AG04450 (cell line): ENCODE measurements around the gene POLR1E. TPM values are rescaled to one million over a fixed set of nuclear protein-coding genes. Genes with fewer than 3 reads are reported as not detected.

Experiments
- CTCF ChIA-PET: fragments of 300-600, 350-600 bp; formaldehyde crosslinking; extraction: SDS; loops from one replicate; lab custom pipeline; 2022; ENCODE audit warnings: antibody characterized with exemption, inconsistent platforms; lab: Charles Lee
- POLR2A ChIA-PET: fragments of 350-600 bp; formaldehyde crosslinking; extraction: SDS; loops from one replicate; lab custom pipeline; 2021; ENCODE audit warnings: antibody characterized with exemption, inconsistent platforms; lab: Yijun Ruan, JAX
- DNase-seq: peaks from one replicate; pipeline ENCODE4 v3.0.0-alpha.2; 2011; ENCODE audit warnings: low read depth, low spot score
- H3K27ac ChIP-seq: one replicate; pipeline ENCODE4 v1.5.1; 2012; ENCODE audit warnings: low read depth, low read length, control low read depth
- H3K27me3 ChIP-seq: one replicate; pipeline ENCODE4 v1.6.0; 2012; ENCODE audit warnings: low read length; ENCODE audit not compliant: control insufficient read depth, insufficient read depth
- H3K4me3 ChIP-seq: 2 replicates; pipeline ENCODE4 v1.5.1; 2011; ENCODE audit warnings: mild to moderate bottlenecking, low read depth, low read length, control low read depth
- H3K9me3 ChIP-seq: 2 replicates; pipeline ENCODE4 v1.5.1; 2012; ENCODE audit warnings: low read length; ENCODE audit not compliant: control insufficient read depth, insufficient read depth
- CTCF ChIP-seq: IDR thresholded peaks from 2 replicates; pipeline ENCODE4 v1.5.1; 2011; ENCODE audit warnings: low read depth, low read length, control low read depth, inconsistent platforms
- polyA plus RNA-seq: library from polyadenylated mRNA; depleted of rRNA; stranded (reverse); fragments of >200 nt; gene quantifications from 2 replicates; pipeline ENCODE4 v1.2.3, GENCODE V29; 2011

Gene POLR1E
- polyA plus RNA-seq, 1 experiment = 44.5 TPM

GRCh38 chr9:37542488-37542887, 56.7 kb downstream of the POLR1E start:
- H3K27me3 ChIP-seq = no peaks in the 10 kb centered on the region
- POLR2A ChIA-PET = no interaction called here
- TF ChIP-seq CTCF = no peak
- H3K4me3 ChIP-seq = no peak overlapping the region
- no peak for DNase-seq
- no peaks in the 10 kb centered on the region for H3K9me3 ChIP-seq
- no peak overlapping the region for H3K27ac ChIP-seq
- CTCF ChIA-PET = no interaction called here

- H3K9me3 ChIP-seq = no peaks in the 10 kb centered on the region
- no peak overlapping the region for H3K27ac ChIP-seq
- H3K4me3 ChIP-seq = no peak overlapping the region
- H3K27me3 ChIP-seq = no peaks in the 10 kb centered on the region
- no peak for DNase-seq
- TF ChIP-seq CTCF = no peak
- ChIA-PET POLR2A (no interaction called here), CTCF (no interaction called here)
Measured at GRCh38 chr9:37542895-37543294, 57.1 kb downstream of the POLR1E start.

GRCh38 chr9:37543468-37543867, 57.7 kb downstream of the POLR1E start:
- no peak for TF ChIP-seq CTCF
- H3K4me3 ChIP-seq = no peak overlapping the region
- ChIA-PET CTCF (no interaction called here), POLR2A (no interaction called here)
- no peaks in the 10 kb centered on the region for H3K9me3 ChIP-seq
- no peak for DNase-seq
- H3K27ac ChIP-seq = no peak overlapping the region
- H3K27me3 ChIP-seq = no peaks in the 10 kb centered on the region

GRCh38 chr9:37547328-37547878, 61.7 kb downstream of the POLR1E start:
- Histone ChIP-seq H3K4me3 (no peak overlapping the region), H3K9me3 (no peaks in the 10 kb centered on the region), H3K27ac (no peak overlapping the region), H3K27me3 (no peaks in the 10 kb centered on the region)
- TF ChIP-seq CTCF = no peak
- CTCF ChIA-PET = no interaction called here
- POLR2A ChIA-PET = no interaction called here
- DNase-seq = no peak

- Histone ChIP-seq H3K27me3 (no peaks in the 10 kb centered on the region), H3K27ac (no peak overlapping the region), H3K9me3 (no peaks in the 10 kb centered on the region), H3K4me3 (no peak overlapping the region)
- no peak for DNase-seq
- TF ChIP-seq CTCF = no peak
- POLR2A ChIA-PET = no interaction called here
- CTCF ChIA-PET = no interaction called here
Measured at GRCh38 chr9:37549527-37549926, 63.8 kb downstream of the POLR1E start.
